Naive thymus-derived CD4-positive, alpha-beta T cell (primary cell): ENCODE measurements around the gene TDRD1. TPM values are rescaled to one million over a fixed set of nuclear protein-coding genes. Genes with fewer than 3 reads are reported as not detected.

Experiments
- ATAC-seq: fragments of 150-1000 bp; cut with Tn5 transposase; 2 replicates; pipeline ENCODE4 v1.10.0; 2021; ENCODE audit warnings: mild to moderate bottlenecking, moderate library complexity
- CTCF ChIA-PET: fragments of 350-600 bp; sonication (Branson Sonifier 250); formaldehyde crosslinking; loops from one replicate; lab custom pipeline; 2021; ENCODE audit warnings: antibody characterized with exemption; lab: Charles Lee
- POLR2A ChIA-PET: fragments of 350-600 bp; sonication (Branson Sonifier 250); formaldehyde crosslinking; loops from one replicate; lab custom pipeline; 2021; ENCODE audit warnings: antibody characterized with exemption, inconsistent platforms; lab: Charles Lee
- DNase-seq, 9 donors: peaks; one replicate each; pipeline versions ENCODE4 v3.0.0 to v3.0.0-alpha.2; 2020 to 2022; ENCODE audit warnings: mixed read lengths in 1 of 9
- H3K27ac ChIP-seq: one replicate; pipeline ENCODE4 v1.7.0; 2013; ENCODE audit warnings: mild to moderate bottlenecking, low read depth, low read length, moderate library complexity
- H3K27me3 ChIP-seq, 2 donors: one replicate each; pipeline ENCODE4 v1.7.0; 2013; ENCODE audit warnings: low read length in 2 of 2, mild to moderate bottlenecking in 2 of 2, moderate library complexity in 2 of 2; ENCODE audit not compliant: control insufficient read depth in 2 of 2, insufficient read depth in 2 of 2
- H3K36me3 ChIP-seq, 3 experiments: 1 replicate in 2 of 3; 2 replicates in 1 of 3; pipeline ENCODE4 v1.7.0; 2013; ENCODE audit warnings: low read length in 3 of 3, mild to moderate bottlenecking in 3 of 3, moderate library complexity in 1 of 3; ENCODE audit not compliant: insufficient read depth in 3 of 3, control insufficient read depth in 2 of 3
- H3K4me1 ChIP-seq, 2 donors: one replicate each; pipeline ENCODE4 v1.7.0; 2013; ENCODE audit warnings: low read length in 2 of 2, mild to moderate bottlenecking in 2 of 2, moderate library complexity in 1 of 2; ENCODE audit not compliant: control insufficient read depth in 2 of 2, insufficient read depth in 2 of 2
- H3K4me3 ChIP-seq: 2 replicates; pipeline ENCODE4 v1.7.0; 2013; ENCODE audit warnings: mild to moderate bottlenecking, low read length
- H3K9me3 ChIP-seq, 3 experiments: 1 replicate in 2 of 3; 2 replicates in 1 of 3; pipeline ENCODE4 v1.7.0; 2013; ENCODE audit warnings: low read length in 3 of 3; ENCODE audit not compliant: control insufficient read depth in 2 of 3
- H3K27ac Mint-ChIP-seq, 9 donors: one replicate each; pipeline ENCODE4 v1.8.0; 2020 to 2022; ENCODE audit warnings: mixed read lengths in 9 of 9, mild to moderate bottlenecking in 8 of 9, moderate library complexity in 5 of 9, inconsistent platforms in 2 of 9
- H3K27me3 Mint-ChIP-seq, 5 donors: one replicate each; pipeline ENCODE4 v1.8.0; 2021 to 2022; ENCODE audit warnings: mixed read lengths in 5 of 5, mild to moderate bottlenecking in 1 of 5
- H3K36me3 Mint-ChIP-seq, 5 donors: one replicate each; pipeline ENCODE4 v1.8.0; 2020 to 2022; ENCODE audit warnings: mixed read lengths in 5 of 5, mild to moderate bottlenecking in 3 of 5, inconsistent platforms in 1 of 5
- H3K4me1 Mint-ChIP-seq, 7 donors: one replicate each; pipeline ENCODE4 v1.8.0; 2020 to 2022; ENCODE audit warnings: mixed read lengths in 7 of 7, mild to moderate bottlenecking in 3 of 7, inconsistent platforms in 1 of 7
- H3K4me3 Mint-ChIP-seq, 10 donors: one replicate each; pipeline ENCODE4 v1.8.0; 2020 to 2022; ENCODE audit warnings: mild to moderate bottlenecking in 10 of 10, mixed read lengths in 10 of 10, moderate library complexity in 6 of 10, inconsistent platforms in 2 of 10
- H3K9me3 Mint-ChIP-seq, 11 donors: one replicate each; pipeline ENCODE4 v1.8.0; 2020 to 2022; ENCODE audit warnings: mixed read lengths in 11 of 11, mild to moderate bottlenecking in 4 of 11, inconsistent platforms in 1 of 11, moderate library complexity in 1 of 11
- intact Hi-C, 2 donors: fragments of 100-400 bp; cut with micrococcal nuclease; formaldehyde crosslinking; loops; one replicate each; pipeline ENCODE4 v1.15.1; 2023
- polyA plus RNA-seq, 2 donors: library from polyadenylated mRNA; unstranded; fragments of 300-500 nt; fragmentation: Illumina TruSeq; gene quantifications; one replicate each; pipeline ENCODE4 v1.2.3, GENCODE V29; 2021
- total RNA-seq, 6 experiments: library from RNA in 5 of 6; stranded (reverse) in 5 of 6; gene quantifications; 1 replicate in 5 of 6; 2 replicates in 1 of 6; pipeline ENCODE4 v1.2.3 and lab custom pipeline; 2021 to 2026

TDRD1 gene
- total and polyA plus RNA-seq, 7 experiments from 2014 or later, result 0.05 to 0.49 (median 0.25) TPM; not detected in 1

GRCh38 chr10:114233482-114233881 lies 54.3 kb downstream of the TDRD1 start:
- no peak overlapping the region for H3K4me3 Mint-ChIP-seq

GRCh38 chr10:114234132-114234531 lies 55.0 kb downstream of the TDRD1 start:
- peaks cover 0 to 9% (median 4%) of the 10 kb centered on the region in 7 donors for H3K4me1 Mint-ChIP-seq
- no peaks in the 10 kb centered on the region for H3K9me3 Mint-ChIP-seq
- H3K27ac Mint-ChIP-seq, result no peak overlapping the region
- DNase-seq (no peak), ATAC-seq (no peak)
- H3K9me3 ChIP-seq, result no peaks in the 10 kb centered on the region
- H3K36me3 ChIP-seq, result no peaks in the 10 kb centered on the region
- ChIA-PET CTCF (no interaction called here), POLR2A (no interaction called here)
- intact Hi-C loops, result no loop called here
- H3K4me1 ChIP-seq, result no peaks in the 10 kb centered on the region
- no peak overlapping the region for H3K4me3 Mint-ChIP-seq
- H3K27me3 Mint-ChIP-seq, result peaks cover 26 to 49% (median 44%) of the 10 kb centered on the region in 5 donors
- peaks cover 0 to 4% of the 10 kb centered on the region in 2 donors for H3K27me3 ChIP-seq
- H3K27ac ChIP-seq, result no peak overlapping the region
- no peak overlapping the region for H3K4me3 ChIP-seq
- H3K36me3 Mint-ChIP-seq, result no peaks in the 10 kb centered on the region

More at GRCh38 chr10:114233482-114233881, 54.3 kb downstream of the TDRD1 start:
- intact Hi-C loops, result no loop called here
- CTCF ChIA-PET, result no interaction called here
- Mint-ChIP-seq H3K27ac (no peak overlapping the region), H3K4me1 (peaks cover 0 to 4% (median 2%) of the 10 kb centered on the region in 7 donors), H3K36me3 (no peaks in the 10 kb centered on the region), H3K27me3 (peaks cover 20 to 43% (median 37%) of the 10 kb centered on the region in 5 donors), H3K9me3 (no peaks in the 10 kb centered on the region)
- no peak overlapping the region for H3K27ac ChIP-seq
- no peaks in the 10 kb centered on the region for H3K9me3 ChIP-seq
- POLR2A ChIA-PET, result no interaction called here
- H3K36me3 ChIP-seq, result no peaks in the 10 kb centered on the region
- DNase-seq (no peak), ATAC-seq (no peak)
- no peaks in the 10 kb centered on the region for H3K27me3 ChIP-seq
- H3K4me3 ChIP-seq, result no peak overlapping the region
- no peaks in the 10 kb centered on the region for H3K4me1 ChIP-seq

GRCh38 chr10:114239117-114239993 lies 60.2 kb downstream of the TDRD1 start, which contains the start of gene VWA2:
TSS of gene VWA2 (plus strand) at chr10:114239254. CDS start at chr10:114248714, 9,460 bp downstream.
- DNase-seq (peak in 5 of 9 donors; percentile 4 to 14 (median 6)), ATAC-seq (peak; percentile 31)
- no peak within 1 kb of the TSS for H3K27ac ChIP-seq
- Mint-ChIP-seq H3K36me3 (no peaks in the 10 kb centered on the region), H3K27me3 (peaks cover 62 to 70% (median 66%) of the 10 kb centered on the region in 5 donors), H3K27ac (no peak within 1 kb of the TSS), H3K4me1 (peaks cover 0 to 9% (median 4%) of the 10 kb centered on the region in 7 donors), H3K4me3 (peak within 1 kb of the TSS in 8 of 10 donors; percentile 23 to 69 (median 57)), H3K9me3 (no peaks in the 10 kb centered on the region)
- peaks cover 0 to 4% of the 10 kb centered on the region in 2 donors for H3K27me3 ChIP-seq
- CTCF ChIA-PET, result interaction anchor here (0.6 to 0.7 kb wide), 2 partner anchors 386 to 433 kb away, joined by 3 read pairs; partner anchors contain the start of gene DCLRE1A
- no peaks in the 10 kb centered on the region for H3K4me1 ChIP-seq
- intact Hi-C loops, result no loop called here
- POLR2A ChIA-PET, result no interaction called here
- no peak within 1 kb of the TSS for H3K4me3 ChIP-seq
- no peaks in the 10 kb centered on the region for H3K9me3 ChIP-seq
- H3K36me3 ChIP-seq, result no peaks in the 10 kb centered on the region

- Mint-ChIP-seq H3K27ac (no peak overlapping the region), H3K27me3 (peaks cover 61 to 73% (median 65%) of the 10 kb centered on the region in 5 donors), H3K4me3 (peak overlapping the region in 5 of 10 donors; percentile 1 to 37 (median 19)), H3K36me3 (no peaks in the 10 kb centered on the region), H3K9me3 (no peaks in the 10 kb centered on the region), H3K4me1 (peaks cover 0 to 9% (median 4%) of the 10 kb centered on the region in 7 donors)
- Histone ChIP-seq H3K27me3 (peaks cover 0 to 4% of the 10 kb centered on the region in 2 donors), H3K4me1 (no peaks in the 10 kb centered on the region), H3K9me3 (no peaks in the 10 kb centered on the region), H3K4me3 (no peak overlapping the region), H3K27ac (no peak overlapping the region), H3K36me3 (no peaks in the 10 kb centered on the region)
- DNase-seq, result no peak
- CTCF ChIA-PET, result no interaction called here
- POLR2A ChIA-PET, result no interaction called here
- no peak for ATAC-seq
- intact Hi-C loops, result no loop called here
Measured at GRCh38 chr10:114239994-114240345, 60.8 kb downstream of the TDRD1 start.

GRCh38 chr10:114242235-114242634 lies 63.1 kb downstream of the TDRD1 start:
- Mint-ChIP-seq H3K9me3 (no peaks in the 10 kb centered on the region), H3K27ac (no peak overlapping the region), H3K4me1 (peaks cover 0 to 9% (median 4%) of the 10 kb centered on the region in 7 donors), H3K27me3 (peaks cover 55 to 65% (median 61%) of the 10 kb centered on the region in 5 donors), H3K36me3 (no peaks in the 10 kb centered on the region), H3K4me3 (no peak overlapping the region)
- Histone ChIP-seq H3K4me1 (no peaks in the 10 kb centered on the region), H3K9me3 (no peaks in the 10 kb centered on the region), H3K27me3 (peaks cover 0 to 4% of the 10 kb centered on the region in 2 donors), H3K4me3 (no peak overlapping the region), H3K36me3 (no peaks in the 10 kb centered on the region), H3K27ac (no peak overlapping the region)
- intact Hi-C loops, result no loop called here
- no peak for ATAC-seq
- ChIA-PET CTCF (no interaction called here), POLR2A (no interaction called here)
- no peak for DNase-seq

DNA sequence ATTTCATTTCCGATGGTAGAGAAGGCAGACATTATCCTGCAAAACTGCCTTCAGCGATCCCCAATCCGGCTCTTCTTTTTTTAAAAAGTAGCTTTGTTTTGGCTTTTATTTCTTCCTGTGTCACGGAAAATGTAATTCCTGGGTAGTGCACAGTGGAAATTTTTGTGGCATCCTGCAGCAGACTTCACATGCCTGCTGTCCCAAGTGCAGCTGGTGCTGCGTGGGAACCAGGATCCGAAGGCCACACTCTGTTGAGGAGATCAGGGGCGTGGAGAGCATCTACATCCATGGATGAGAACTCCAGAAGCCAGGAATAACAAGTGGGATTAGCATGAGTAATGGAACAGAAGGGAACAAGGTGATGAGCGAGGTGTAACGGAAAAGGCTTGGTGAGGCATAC lies 64.5 kb downstream of the TDRD1 start:
- no peaks in the 10 kb centered on the region for H3K36me3 ChIP-seq
- Mint-ChIP-seq H3K27ac (no peak overlapping the region), H3K4me1 (peaks cover 0 to 4% (median 2%) of the 10 kb centered on the region in 7 donors), H3K9me3 (no peaks in the 10 kb centered on the region), H3K4me3 (no peak overlapping the region), H3K36me3 (no peaks in the 10 kb centered on the region), H3K27me3 (peaks cover 44 to 57% (median 50%) of the 10 kb centered on the region in 5 donors)
- intact Hi-C loops, result no loop called here
- H3K27me3 ChIP-seq, result peaks cover 0 to 4% of the 10 kb centered on the region in 2 donors
- ChIA-PET POLR2A (no interaction called here), CTCF (no interaction called here)
- no peak for DNase-seq
- H3K4me1 ChIP-seq, result no peaks in the 10 kb centered on the region
- no peak overlapping the region for H3K4me3 ChIP-seq
- H3K27ac ChIP-seq, result no peak overlapping the region
- H3K9me3 ChIP-seq, result no peaks in the 10 kb centered on the region
- no peak for ATAC-seq
